Transverse colon (tissue), 4 donors: ENCODE measurements around the gene CLMN. TPM values are rescaled to one million over a fixed set of nuclear protein-coding genes. Genes with fewer than 3 reads are reported as not detected.
A peak's percentile ranks its signal among the peaks of the same experiment; 100 is the strongest.

ENCODE experiments used
- DNase-seq: peaks from one replicate; pipeline ENCODE4 v3.0.0-alpha.2; 2019
- H3K27ac ChIP-seq, 4 donors: fragments of 200-600 bp; sonication (generic); 2 replicates each; pipeline ENCODE4 v1.5.1; 2016 to 2018; ENCODE audit warnings: inconsistent platforms in 4 of 4
- H3K27me3 ChIP-seq: fragments of 200-600 bp; sonication (generic); 2 replicates; pipeline ENCODE4 v1.5.1; 2017; ENCODE audit warnings: inconsistent platforms
- H3K36me3 ChIP-seq, 4 donors: fragments of 200-600 bp; sonication (generic); 2 replicates each; pipeline ENCODE4 v1.5.1; 2017 to 2019; ENCODE audit warnings: inconsistent platforms in 4 of 4
- H3K4me1 ChIP-seq, 4 donors: fragments of 200-600 bp; sonication (generic); 2 replicates each; pipeline ENCODE4 v1.5.1; 2017 to 2020; ENCODE audit warnings: inconsistent platforms in 4 of 4
- H3K4me3 ChIP-seq, 4 donors: fragments of 200-600 bp; sonication (generic); 1 replicate in 1 of 4; 2 replicates in 3 of 4; pipeline versions ENCODE4 v1.5.1 to v1.6.1; 2017 to 2019; ENCODE audit warnings: inconsistent platforms in 4 of 4
- H3K9me3 ChIP-seq, 2 donors: fragments of 200-600 bp; sonication (generic); 2 replicates each; pipeline ENCODE4 v1.5.1; 2017 to 2019; ENCODE audit warnings: inconsistent platforms in 2 of 2
- EP300 ChIP-seq: sonication (generic); formaldehyde crosslinking; IDR thresholded peaks from one replicate; pipeline ENCODE4 v1.6.1; 2017; ENCODE audit warnings: antibody characterized with exemption, low read depth
- POLR2A ChIP-seq: fragments of 450-650 bp; IDR thresholded peaks from one replicate; pipeline ENCODE4 v1.6.1; 2016; ENCODE audit warnings: antibody characterized with exemption, mild to moderate bottlenecking, moderate library complexity
- POLR2AphosphoS5 ChIP-seq, 3 donors: sonication (generic); formaldehyde crosslinking; IDR thresholded peaks; one replicate each; pipeline ENCODE4 v1.6.1; 2016; ENCODE audit warnings: antibody characterized with exemption in 3 of 3
- WGBS, 2 donors: methylation state at CpG; one replicate each; pipeline ENCODE4 v1.1.5; 2018; ENCODE audit warnings: low coverage in 1 of 2; 5-methylcytosine and 5-hydroxymethylcytosine counted together
- in situ Hi-C, 4 donors: fragments of 200-750 bp; cut with MboI; loops; one replicate each; pipeline versions ENCODE4 v1.15.0 to v1.15.1; 2017; ENCODE audit warnings: low sequenced_read_pairs in 3 of 4, low pct_ligation_motif_present in 1 of 4, low pct_unique_long_range_greater_than_20kb in 1 of 4
- intact Hi-C: fragments of 100-400 bp; cut with DNase I; formaldehyde crosslinking; loops from one replicate; pipeline ENCODE4 v1.15.1; 2023; ENCODE audit warnings: low total_unique reads
- total RNA-seq, 4 donors: library from RNA; depleted of rRNA; stranded (reverse); fragments of >200 nt; gene quantifications; one replicate each; pipeline ENCODE4 v1.1.0, GENCODE V29; 2016
- TF ChIP-seq, protein P1 (sequence below), 5 experiments: fragments of 200-600 bp in 3 of 5; fragments of 450-650 bp in 2 of 5; sonication (generic) in 3 of 5; IDR thresholded peaks; 1 replicate in 2 of 5; 2 replicates in 3 of 5; pipeline ENCODE4 v1.5.1; 2016 to 2017; ENCODE audit warnings: antibody characterized with exemption in 5 of 5, inconsistent platforms in 3 of 5, mild to moderate bottlenecking in 2 of 5, moderate library complexity in 1 of 5

The CLMN gene
- total RNA-seq, 4 donors from 2014 or later = 71.1 to 118 (median 90.1) TPM

- TF ChIP-seq EP300 = no peak
- TF ChIP-seq, protein P1, sequence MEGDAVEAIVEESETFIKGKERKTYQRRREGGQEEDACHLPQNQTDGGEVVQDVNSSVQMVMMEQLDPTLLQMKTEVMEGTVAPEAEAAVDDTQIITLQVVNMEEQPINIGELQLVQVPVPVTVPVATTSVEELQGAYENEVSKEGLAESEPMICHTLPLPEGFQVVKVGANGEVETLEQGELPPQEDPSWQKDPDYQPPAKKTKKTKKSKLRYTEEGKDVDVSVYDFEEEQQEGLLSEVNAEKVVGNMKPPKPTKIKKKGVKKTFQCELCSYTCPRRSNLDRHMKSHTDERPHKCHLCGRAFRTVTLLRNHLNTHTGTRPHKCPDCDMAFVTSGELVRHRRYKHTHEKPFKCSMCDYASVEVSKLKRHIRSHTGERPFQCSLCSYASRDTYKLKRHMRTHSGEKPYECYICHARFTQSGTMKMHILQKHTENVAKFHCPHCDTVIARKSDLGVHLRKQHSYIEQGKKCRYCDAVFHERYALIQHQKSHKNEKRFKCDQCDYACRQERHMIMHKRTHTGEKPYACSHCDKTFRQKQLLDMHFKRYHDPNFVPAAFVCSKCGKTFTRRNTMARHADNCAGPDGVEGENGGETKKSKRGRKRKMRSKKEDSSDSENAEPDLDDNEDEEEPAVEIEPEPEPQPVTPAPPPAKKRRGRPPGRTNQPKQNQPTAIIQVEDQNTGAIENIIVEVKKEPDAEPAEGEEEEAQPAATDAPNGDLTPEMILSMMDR (IDR thresholded peaks at IDR 0.05) = no peak
- no peak for TF ChIP-seq POLR2A
- no peak for TF ChIP-seq POLR2AphosphoS5 (IDR thresholded peaks at IDR 0.05)
- in situ Hi-C loops (no loop called here), intact Hi-C loops (no loop called here)
- H3K4me1 ChIP-seq = peaks cover 0 to 19% (median 2%) of the 10 kb centered on the region in 4 donors
- no peak for DNase-seq
- H3K27ac ChIP-seq = peak overlapping the region; percentile 79 to 85 (median 84)
- H3K36me3 ChIP-seq = no peaks in the 10 kb centered on the region
- H3K9me3 ChIP-seq = no peaks in the 10 kb centered on the region
- no peaks in the 10 kb centered on the region for H3K27me3 ChIP-seq
- WGBS, 2 donors = 79 to 95% methylated on average over 2 to 5 of the region's 5 CpGs
- H3K4me3 ChIP-seq = no peak overlapping the region
Measured at GRCh38 chr14:95338436-95338835, 18.7 kb upstream of the CLMN start.

DNA sequence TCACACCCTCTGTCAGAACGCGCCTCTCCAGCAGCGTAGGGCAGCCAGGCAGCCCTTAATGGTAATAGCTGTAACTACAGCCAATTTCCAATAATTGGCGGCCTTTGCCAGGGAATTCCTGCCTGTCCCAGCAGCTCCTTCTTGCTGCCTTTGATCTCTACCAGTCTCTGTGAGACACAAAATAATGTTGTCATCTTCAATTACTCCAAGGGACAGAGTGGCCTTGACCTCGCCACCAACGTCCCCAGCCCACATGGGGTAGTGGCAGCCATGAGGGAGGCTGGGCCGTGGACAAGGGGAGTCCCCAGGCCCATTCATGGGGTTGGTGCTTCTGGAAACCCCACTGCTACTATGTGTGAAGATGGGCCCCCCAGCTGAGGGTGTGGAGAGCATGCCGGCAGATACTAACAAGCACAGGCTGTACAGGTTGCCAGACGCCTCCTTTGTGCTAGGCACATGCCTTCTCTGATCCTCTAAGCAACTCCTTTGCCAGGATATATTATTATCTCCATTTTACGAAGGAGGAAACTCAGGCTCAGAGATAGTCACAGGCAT is 17.4 kb upstream of the CLMN start:
- H3K27ac ChIP-seq = no peak overlapping the region
- in situ Hi-C loops = no loop called here

DNA sequence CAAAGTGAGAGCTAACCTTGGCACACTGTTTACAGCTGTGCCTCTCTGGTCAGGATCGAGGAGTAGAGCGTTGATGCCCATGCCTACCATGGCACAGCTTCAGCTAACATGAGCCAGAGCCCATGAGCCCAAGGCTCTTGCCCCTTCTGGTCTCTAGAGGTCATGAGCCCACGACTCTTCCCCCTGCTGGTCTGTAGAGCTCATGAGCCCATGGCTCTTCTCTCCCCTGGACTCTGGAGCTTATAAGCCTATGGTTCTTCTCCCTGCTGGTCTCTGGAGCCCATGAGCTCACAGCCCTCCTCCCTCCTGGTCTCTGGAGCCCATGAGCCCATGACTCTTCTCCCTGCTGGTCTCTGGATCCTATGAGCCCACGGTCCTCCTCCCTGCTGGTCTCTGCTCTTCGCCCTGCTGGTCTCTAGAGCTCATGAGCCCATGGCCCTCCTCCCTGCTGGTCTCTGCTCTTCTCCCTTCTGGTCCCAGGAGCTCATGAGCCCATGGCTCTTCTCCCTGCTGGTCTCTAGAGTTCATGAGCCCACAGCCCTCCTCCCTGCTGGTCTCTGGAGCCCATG is 16.6 kb upstream of the CLMN start:
- H3K4me3 ChIP-seq = no peak overlapping the region
- no peaks in the 10 kb centered on the region for H3K9me3 ChIP-seq
- H3K27me3 ChIP-seq = no peaks in the 10 kb centered on the region
- 80 to 100% methylated on average over 1 to 5 of the region's 5 CpGs for WGBS, 2 donors
- no peak for DNase-seq
- H3K27ac ChIP-seq = no peak overlapping the region
- H3K4me1 ChIP-seq = peaks cover 3 to 31% (median 15%) of the 10 kb centered on the region in 4 donors
- no peaks in the 10 kb centered on the region for H3K36me3 ChIP-seq
- intact Hi-C loops (no loop called here), in situ Hi-C loops (no loop called here)
- TF ChIP-seq EP300 = no peak
- TF ChIP-seq POLR2AphosphoS5 (IDR thresholded peaks at IDR 0.05) = no peak
- no peak for TF ChIP-seq POLR2A
- TF ChIP-seq, protein P1 (IDR thresholded peaks at IDR 0.05) = no peak

More for the DNA sequence above, 17.4 kb upstream of the CLMN start:
- WGBS, 2 donors = 91% methylated on average over 10 of the region's 10 CpGs; no CpG with 5 or more reads in 1 of the 2 donors
- no peaks in the 10 kb centered on the region for H3K9me3 ChIP-seq
- no peak overlapping the region for H3K4me3 ChIP-seq
- intact Hi-C loops = no loop called here
- peaks cover 3 to 23% (median 10%) of the 10 kb centered on the region in 4 donors for H3K4me1 ChIP-seq
- TF ChIP-seq EP300 (no peak), POLR2AphosphoS5 (IDR thresholded peaks at IDR 0.05) (no peak), POLR2A (no peak)
- TF ChIP-seq, protein P1 (IDR thresholded peaks at IDR 0.05) = no peak
- H3K27me3 ChIP-seq = no peaks in the 10 kb centered on the region
- DNase-seq = no peak
- no peaks in the 10 kb centered on the region for H3K36me3 ChIP-seq

- Histone ChIP-seq H3K27ac (no peak overlapping the region), H3K4me1 (peaks cover 3 to 28% (median 15%) of the 10 kb centered on the region in 4 donors), H3K4me3 (no peak overlapping the region), H3K36me3 (no peaks in the 10 kb centered on the region), H3K27me3 (no peaks in the 10 kb centered on the region), H3K9me3 (no peaks in the 10 kb centered on the region)
- intact Hi-C loops = no loop called here
- TF ChIP-seq POLR2A = no peak
- TF ChIP-seq POLR2AphosphoS5 (IDR thresholded peaks at IDR 0.05) = no peak
- TF ChIP-seq, protein P1 (IDR thresholded peaks at IDR 0.05) = no peak
- no peak for TF ChIP-seq EP300
- DNase-seq = no peak
- in situ Hi-C loops = no loop called here
- WGBS, 2 donors = 80 to 94% methylated on average over 1 to 2 of the region's 2 CpGs
Measured at GRCh38 chr14:95335071-95335470, 15.4 kb upstream of the CLMN start.
